PC-3 (cell line): Measurements from ENCODE around the gene CASQ1. TPM values are rescaled to one million over a fixed set of nuclear protein-coding genes. Genes with fewer than 3 reads are reported as not detected.

Source experiments
- ATAC-seq: fragments of 200-7000 bp; cut with Tn5 transposase; 2 replicates; pipeline ENCODE4 v1.9.1; 2020; ENCODE audit warnings: mild to moderate bottlenecking, moderate library complexity
- BruUV-seq: library from RNA; stranded (reverse); fragments of 400-500 nt; replicated peaks from 2 replicates; lab custom pipeline; 2021; lab: Mats Ljungman, UMichigan
- CTCF ChIA-PET: fragments of 300-600 bp; sonication (Branson Sonifier 250); formaldehyde crosslinking; loops from one replicate; lab custom pipeline; 2022; ENCODE audit warnings: antibody characterized with exemption; lab: Charles Lee
- POLR2A ChIA-PET: fragments of 300-600 bp; sonication (Branson Sonifier 250); formaldehyde crosslinking; loops from one replicate; lab custom pipeline; 2022; ENCODE audit warnings: antibody characterized with exemption; ENCODE audit not compliant: unreplicated experiment; lab: Charles Lee
- DNase-seq: peaks from one replicate; pipeline ENCODE4 v3.0.0-alpha.2; 2015
- H2AFZ ChIP-seq: fragments of 300-600 bp; sonication (generic); 2 replicates; pipeline ENCODE4 v1.6.0; 2016; ENCODE audit warnings: antibody characterized with exemption, low read length
- H3F3A ChIP-seq: fragments of 300-600 bp; sonication (generic); one replicate; pipeline ENCODE4 v1.6.0; 2017; ENCODE audit warnings: antibody characterized with exemption, low read length, control low read depth, mild to moderate bottlenecking; ENCODE audit not compliant: unreplicated experiment
- H3K27ac ChIP-seq: fragments of 300-600 bp; sonication (generic); 2 replicates; pipeline ENCODE4 v1.5.1; 2016; ENCODE audit warnings: mild to moderate bottlenecking, low read length
- H3K27me3 ChIP-seq: fragments of 300-600 bp; sonication (generic); 2 replicates; pipeline ENCODE4 v1.6.1; 2016; ENCODE audit warnings: low read length, mixed read lengths
- H3K36me3 ChIP-seq: fragments of 300-600 bp; sonication (generic); 2 replicates; pipeline ENCODE4 v1.6.1; 2016; ENCODE audit warnings: low read depth, mixed run types, low read length, mixed read lengths
- H3K4me1 ChIP-seq: fragments of 300-600 bp; sonication (generic); 2 replicates; pipeline ENCODE4 v1.5.1; 2016; ENCODE audit warnings: low read length; ENCODE audit not compliant: insufficient read depth
- H3K4me2 ChIP-seq: fragments of 300-600 bp; sonication (generic); 2 replicates; pipeline ENCODE4 v1.6.0; 2016; ENCODE audit warnings: low read length
- H3K4me3 ChIP-seq: fragments of 300-600 bp; sonication (generic); 2 replicates; pipeline ENCODE4 v1.5.1; 2016; ENCODE audit warnings: mild to moderate bottlenecking, low read length, mixed read lengths
- H3K79me2 ChIP-seq: fragments of 300-600 bp; sonication (generic); 2 replicates; pipeline ENCODE4 v1.6.1; 2017; ENCODE audit warnings: low read length, mixed read lengths
- H3K9ac ChIP-seq: fragments of 300-600 bp; sonication (generic); 2 replicates; pipeline ENCODE4 v1.6.0; 2016; ENCODE audit warnings: mild to moderate bottlenecking, low read length
- H3K9me2 ChIP-seq: fragments of 300-600 bp; sonication (generic); replicated peaks from 2 replicates; pipeline ENCODE4 v1.6.1; 2016; ENCODE audit warnings: mixed run types, low read length, mixed read lengths
- H3K9me3 ChIP-seq: fragments of 300-600 bp; sonication (generic); 2 replicates; pipeline ENCODE4 v1.6.1; 2016; ENCODE audit warnings: low read length, mixed read lengths
- H4K20me1 ChIP-seq: fragments of 300-600 bp; sonication (generic); 2 replicates; pipeline ENCODE4 v1.6.1; 2016; ENCODE audit warnings: low read length, mixed read lengths
- CTCF ChIP-seq: fragments of 300-600 bp; sonication (generic); conservative IDR thresholded peaks from 2 replicates; pipeline ENCODE4 v1.5.1; 2017; ENCODE audit warnings: antibody characterized with exemption, low read depth, mild to moderate bottlenecking, low read length
- EZH2 ChIP-seq: fragments of 300-600 bp; sonication (generic); IDR thresholded peaks from one replicate; pipeline ENCODE4 v1.6.1; 2017; ENCODE audit warnings: antibody characterized with exemption, mild to moderate bottlenecking, low read length; ENCODE audit not compliant: unreplicated experiment
- EZH2phosphoT487 ChIP-seq: fragments of 300-600 bp; sonication (generic); IDR thresholded peaks from 2 replicates; pipeline ENCODE4 v1.6.1; 2018; ENCODE audit warnings: mild to moderate bottlenecking, antibody characterized with exemption, low read length, borderline replicate concordance
- intact Hi-C: fragments of 100-400 bp; cut with micrococcal nuclease; formaldehyde crosslinking; loops from 2 replicates; pipeline ENCODE4 v1.9.0; 2023
- total RNA-seq: library from RNA; depleted of rRNA; stranded (reverse); fragments of >200 nt; gene quantifications from 2 replicates; pipeline ENCODE4 v1.2.3, GENCODE V29; 2014

Gene CASQ1
- total RNA-seq, 1 experiment from 2014 or later: not detected

GRCh38 chr1:160194737-160195059 is 4.3 kb downstream of the CASQ1 start:
- CTCF ChIA-PET: no interaction called here
- H3K9me2 ChIP-seq: no peaks in the 10 kb centered on the region
- POLR2A ChIA-PET: no interaction called here
- no peak for ATAC-seq
- intact Hi-C loops: no loop called here
- no peaks in the 10 kb centered on the region for H4K20me1 ChIP-seq
- no peak overlapping the region for H3K4me2 ChIP-seq
- H3K4me1 ChIP-seq: peaks cover 9% of the 10 kb centered on the region; the same call in 1 of the 2 replicates
- no peak for TF ChIP-seq EZH2
- H3K9me3 ChIP-seq: no peaks in the 10 kb centered on the region
- H3K4me3 ChIP-seq: no peak overlapping the region
- no peaks in the 10 kb centered on the region for H3K79me2 ChIP-seq
- H3K27me3 ChIP-seq: no peaks in the 10 kb centered on the region
- no peak for DNase-seq
- no peak overlapping the region for H3K27ac ChIP-seq
- no peak overlapping the region for H3K9ac ChIP-seq
- no peak overlapping the region for H2AFZ ChIP-seq
- BruUV-seq: no TSS peak
- no peaks in the 10 kb centered on the region for H3K36me3 ChIP-seq
- no peaks in the 10 kb centered on the region for H3F3A ChIP-seq

GRCh38 chr1:160196143-160196542 is 5.8 kb downstream of the CASQ1 start:
- H3K27me3 ChIP-seq: no peaks in the 10 kb centered on the region
- intact Hi-C loops: no loop called here
- no peak overlapping the region for H2AFZ ChIP-seq
- no peak overlapping the region for H3K9ac ChIP-seq
- no peaks in the 10 kb centered on the region for H3K36me3 ChIP-seq
- H3K9me3 ChIP-seq: no peaks in the 10 kb centered on the region
- CTCF ChIA-PET: interaction anchor here (1.7 kb wide), 1 partner anchor 24 kb away, joined by 5 read pairs; no protein-coding TSS in a partner anchor
- no peaks in the 10 kb centered on the region for H3K79me2 ChIP-seq
- ATAC-seq (no peak), DNase-seq (no peak)
- peaks cover 9% of the 10 kb centered on the region; the same call in 1 of the 2 replicates for H3K4me1 ChIP-seq
- BruUV-seq: no TSS peak
- H3F3A ChIP-seq: no peaks in the 10 kb centered on the region
- H3K27ac ChIP-seq: no peak overlapping the region
- POLR2A ChIA-PET: no interaction called here
- H3K9me2 ChIP-seq: no peaks in the 10 kb centered on the region
- no peak overlapping the region for H3K4me2 ChIP-seq
- no peaks in the 10 kb centered on the region for H4K20me1 ChIP-seq
- no peak for TF ChIP-seq EZH2
- TF ChIP-seq CTCF: no peak
- no peak for TF ChIP-seq EZH2phosphoT487
- H3K4me3 ChIP-seq: no peak overlapping the region

- CTCF ChIA-PET: no interaction called here
- TF ChIP-seq CTCF (no peak), EZH2 (no peak), EZH2phosphoT487 (no peak)
- Histone ChIP-seq H3K4me3 (no peak overlapping the region), H3K27ac (no peak overlapping the region), H3K79me2 (no peaks in the 10 kb centered on the region), H3F3A (no peaks in the 10 kb centered on the region), H3K27me3 (no peaks in the 10 kb centered on the region), H3K36me3 (no peaks in the 10 kb centered on the region), H3K9ac (no peak overlapping the region), H3K9me3 (no peaks in the 10 kb centered on the region), H2AFZ (no peak overlapping the region), H4K20me1 (no peaks in the 10 kb centered on the region), H3K9me2 (no peaks in the 10 kb centered on the region), H3K4me2 (no peak overlapping the region), H3K4me1 (peaks cover 9% of the 10 kb centered on the region; the same call in 1 of the 2 replicates)
- DNase-seq (no peak), ATAC-seq (no peak)
- POLR2A ChIA-PET: no interaction called here
- BruUV-seq: no TSS peak
- intact Hi-C loops: no loop called here
Measured at GRCh38 chr1:160197231-160197630, 6.9 kb downstream of the CASQ1 start.
